Heart left ventricle (tissue), 13 donors: ENCODE data around the gene CTU1.

Experiments
- CTCF ChIP-seq, 12 donors: fragments of 200-600 bp; sonication (generic) in 4 of 12; IDR thresholded peaks; one replicate each; pipeline versions ENCODE4 v1.5.0 to v1.8.0; 2018 to 2022; ENCODE audit warnings: antibody characterized with exemption in 12 of 12, mild to moderate bottlenecking in 5 of 12
- POLR2A ChIP-seq, 2 donors: fragments of 450-650 bp; IDR thresholded peaks; one replicate each; pipeline ENCODE4 v1.6.1; 2017; ENCODE audit warnings: antibody characterized with exemption in 2 of 2, mild to moderate bottlenecking in 2 of 2, moderate library complexity in 2 of 2
- donor health status: ischemic (EF 13 %, LVEDD 7.1; RV severe dilation, severe dysfunction).
- donor health status: DM: no; HTN: yes; CAD: no.
- donor health status: DM: no; HTN: no; CAD: no.
- donor health status: ischemic (EF 25% LVEDD 6.9; RV normal size, moderate dysfunction).
- donor health status: ischemic (EF 25% LVEDD 5.7; RV mildly dilated, moderate dysfunction).
- donor health status: ischemic (EF 35%, LVEDD 5.7; RV mildly dilated, moderate dysfunction).
- donor health status: nonischemic (EF 11% LVEDD 7.7; RV severe dilation, severe dysfunction).
- donor health status: DM: yes; HTN: yes; CAD: no.
- donor health status: PGD.
- donor health status: ischemic (EF 29% LVEDD 5.4; RV normal size, mild dysfunction).
- donor health status: nonischemic (EF 23%, LVEDD 6.1; RV moderate dilation, normal function).

GRCh38 chr19:51138549-51138979 is 30.4 kb upstream of the CTU1 start:
- no peak for TF ChIP-seq POLR2A (IDR thresholded peaks at IDR 0.05)
- TF ChIP-seq CTCF (IDR thresholded peaks at IDR 0.05) = no peak
